Tibial nerve (tissue), 4 donors: ENCODE results near the gene RCVRN. TPM values are rescaled to one million over a fixed set of nuclear protein-coding genes. Genes with fewer than 3 reads are reported as not detected.

Experiments
- DNase-seq, 2 donors: peaks; one replicate each; pipeline ENCODE4 v3.0.0-alpha.2; 2019; ENCODE audit warnings: low spot score in 2 of 2
- H3K27ac ChIP-seq, 4 donors: fragments of 200-600 bp; sonication (generic) in 3 of 4; one replicate each; pipeline ENCODE4 v1.5.1; 2017 to 2019; ENCODE audit warnings: mild to moderate bottlenecking in 1 of 4
- H3K27me3 ChIP-seq, 2 donors: fragments of 200-600 bp; sonication (generic) in 1 of 2; one replicate each; pipeline versions ENCODE4 v1.5.1 to v1.6.0; 2017 to 2019
- H3K36me3 ChIP-seq, 3 donors: fragments of 200-600 bp; sonication (generic); one replicate each; pipeline ENCODE4 v1.5.1; 2018 to 2019
- H3K4me1 ChIP-seq, 4 donors: fragments of 200-600 bp; sonication (generic) in 3 of 4; one replicate each; pipeline ENCODE4 v1.5.1; 2017 to 2019
- H3K4me3 ChIP-seq, 4 donors: fragments of 200-600 bp; sonication (generic) in 3 of 4; one replicate each; pipeline ENCODE4 v1.5.1; 2017 to 2019; ENCODE audit warnings: mild to moderate bottlenecking in 1 of 4, moderate library complexity in 1 of 4
- H3K9me3 ChIP-seq, 4 donors: fragments of 200-600 bp; sonication (generic) in 3 of 4; one replicate each; pipeline ENCODE4 v1.5.1; 2017 to 2019
- CTCF ChIP-seq, 5 experiments: fragments of 200-600 bp in 3 of 5; fragments of 450-650 bp in 2 of 5; sonication (generic) in 3 of 5; IDR thresholded peaks; one replicate each; pipeline ENCODE4 v1.5.1; 2016 to 2019; ENCODE audit warnings: antibody characterized with exemption in 5 of 5, mild to moderate bottlenecking in 3 of 5, moderate library complexity in 2 of 5
- EP300 ChIP-seq, 2 donors: sonication (generic); formaldehyde crosslinking; IDR thresholded peaks; one replicate each; pipeline ENCODE4 v1.6.1; 2017; ENCODE audit warnings: antibody characterized with exemption in 2 of 2, mild to moderate bottlenecking in 1 of 2
- POLR2A ChIP-seq, 2 donors: fragments of 450-650 bp; IDR thresholded peaks; one replicate each; pipeline ENCODE4 v1.6.1; 2017; ENCODE audit warnings: antibody characterized with exemption in 2 of 2, mild to moderate bottlenecking in 2 of 2, moderate library complexity in 2 of 2
- WGBS, 2 donors: methylation state at CpG; one replicate each; pipeline ENCODE4 v1.1.5; 2018; 5-methylcytosine and 5-hydroxymethylcytosine counted together
- total RNA-seq, 4 donors: library from RNA; depleted of rRNA; stranded (reverse); fragments of >200 nt; gene quantifications; one replicate each; pipeline ENCODE4 v1.1.0, GENCODE V29; 2016

Gene RCVRN
- total RNA-seq, 4 donors from 2014 or later = not detected

GRCh38 chr17:9913476-9913875 is 8.4 kb upstream of the RCVRN start:
- Histone ChIP-seq H3K27me3 (no peaks in the 10 kb centered on the region), H3K27ac (no peak overlapping the region), H3K4me3 (no peak overlapping the region), H3K4me1 (peaks cover 0 to 17% (median 0%) of the 10 kb centered on the region in 4 donors), H3K36me3 (peaks cover 0 to 57% (median 0%) of the 10 kb centered on the region in 3 donors), H3K9me3 (no peaks in the 10 kb centered on the region)
- TF ChIP-seq CTCF (IDR thresholded peaks at IDR 0.05) (no peak), EP300 (IDR thresholded peaks at IDR 0.05) (no peak), POLR2A (IDR thresholded peaks at IDR 0.05) (no peak)
- 84 to 86% methylated on average over 5 of the region's 5 CpGs for WGBS, 2 donors
- no peak for DNase-seq

- peaks cover 0 to 26% (median 0%) of the 10 kb centered on the region in 4 donors for H3K4me1 ChIP-seq
- peaks cover 0 to 47% (median 0%) of the 10 kb centered on the region in 3 donors for H3K36me3 ChIP-seq
- no peaks in the 10 kb centered on the region for H3K9me3 ChIP-seq
- 64 to 68% methylated on average over 18 of the region's 18 CpGs for WGBS, 2 donors
- TF ChIP-seq POLR2A (IDR thresholded peaks at IDR 0.05) (no peak), EP300 (IDR thresholded peaks at IDR 0.05) (no peak), CTCF (IDR thresholded peaks at IDR 0.05) (no peak)
- H3K4me3 ChIP-seq = no peak overlapping the region
- peak overlapping the region in 1 of 4 donors; percentile 55 for H3K27ac ChIP-seq
- H3K27me3 ChIP-seq = no peaks in the 10 kb centered on the region
- no peak for DNase-seq
Observed at GRCh38 chr17:9912121-9913099, 7.3 kb upstream of the RCVRN start.

GRCh38 chr17:9911089-9911488 is 6.0 kb upstream of the RCVRN start:
- 62 to 72% methylated on average over 12 of the region's 12 CpGs for WGBS, 2 donors
- no peak overlapping the region for H3K4me3 ChIP-seq
- DNase-seq = no peak
- peaks cover 0 to 26% (median 0%) of the 10 kb centered on the region in 4 donors for H3K4me1 ChIP-seq
- H3K27ac ChIP-seq = no peak overlapping the region
- no peaks in the 10 kb centered on the region for H3K9me3 ChIP-seq
- TF ChIP-seq CTCF (IDR thresholded peaks at IDR 0.05) (no peak), POLR2A (IDR thresholded peaks at IDR 0.05) (no peak), EP300 (IDR thresholded peaks at IDR 0.05) (no peak)
- peaks cover 0 to 34% (median 0%) of the 10 kb centered on the region in 3 donors for H3K36me3 ChIP-seq
- H3K27me3 ChIP-seq = no peaks in the 10 kb centered on the region

GRCh38 chr17:9908649-9909042 is 3.6 kb upstream of the RCVRN start:
- H3K27me3 ChIP-seq = no peaks in the 10 kb centered on the region
- H3K9me3 ChIP-seq = no peaks in the 10 kb centered on the region
- H3K4me3 ChIP-seq = no peak overlapping the region
- peaks cover 0 to 26% (median 0%) of the 10 kb centered on the region in 4 donors for H3K4me1 ChIP-seq
- DNase-seq = no peak
- H3K27ac ChIP-seq = no peak overlapping the region
- no peak for TF ChIP-seq CTCF (IDR thresholded peaks at IDR 0.05)
- TF ChIP-seq EP300 (IDR thresholded peaks at IDR 0.05) = no peak
- TF ChIP-seq POLR2A (IDR thresholded peaks at IDR 0.05) = no peak
- peaks cover 0 to 9% (median 0%) of the 10 kb centered on the region in 3 donors for H3K36me3 ChIP-seq
- 43 to 45% methylated on average over 6 to 7 of the region's 7 CpGs for WGBS, 2 donors
